ENCODE data around the gene HDAC11. TPM values are rescaled to one million over a fixed set of nuclear protein-coding genes. Genes with fewer than 3 reads are reported as not detected.

Gene HDAC11
- total and polyA plus RNA-seq, 4 donors = 16.8 to 22.2 (median 19.4) TPM

DNA sequence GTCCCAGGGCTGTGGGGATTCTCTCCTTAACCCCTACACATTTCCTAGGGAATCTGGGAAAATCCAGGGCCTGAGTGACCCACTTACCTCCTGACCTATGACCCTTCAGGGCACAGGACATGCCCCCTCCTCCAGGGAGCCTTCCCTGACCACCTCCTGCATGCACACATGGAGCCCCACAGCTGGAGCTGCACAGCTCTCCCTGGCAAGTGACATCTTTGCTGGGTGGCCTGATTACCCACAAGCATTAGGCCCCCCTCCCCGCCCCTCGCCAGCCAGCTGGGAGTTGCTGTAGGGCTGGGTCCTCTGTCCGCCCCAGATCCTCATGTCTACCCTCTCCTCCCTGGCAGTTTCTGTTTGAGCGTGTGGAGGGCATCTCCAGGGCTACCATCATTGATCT lies 21.4 kb downstream of the HDAC11 start:
- H3K36me3 ChIP-seq (ENCODE audit: control insufficient read depth in 1 of 2, insufficient read depth in 2 of 2, low read length in 1 of 2) = no peaks in the 10 kb centered on the region

DNA sequence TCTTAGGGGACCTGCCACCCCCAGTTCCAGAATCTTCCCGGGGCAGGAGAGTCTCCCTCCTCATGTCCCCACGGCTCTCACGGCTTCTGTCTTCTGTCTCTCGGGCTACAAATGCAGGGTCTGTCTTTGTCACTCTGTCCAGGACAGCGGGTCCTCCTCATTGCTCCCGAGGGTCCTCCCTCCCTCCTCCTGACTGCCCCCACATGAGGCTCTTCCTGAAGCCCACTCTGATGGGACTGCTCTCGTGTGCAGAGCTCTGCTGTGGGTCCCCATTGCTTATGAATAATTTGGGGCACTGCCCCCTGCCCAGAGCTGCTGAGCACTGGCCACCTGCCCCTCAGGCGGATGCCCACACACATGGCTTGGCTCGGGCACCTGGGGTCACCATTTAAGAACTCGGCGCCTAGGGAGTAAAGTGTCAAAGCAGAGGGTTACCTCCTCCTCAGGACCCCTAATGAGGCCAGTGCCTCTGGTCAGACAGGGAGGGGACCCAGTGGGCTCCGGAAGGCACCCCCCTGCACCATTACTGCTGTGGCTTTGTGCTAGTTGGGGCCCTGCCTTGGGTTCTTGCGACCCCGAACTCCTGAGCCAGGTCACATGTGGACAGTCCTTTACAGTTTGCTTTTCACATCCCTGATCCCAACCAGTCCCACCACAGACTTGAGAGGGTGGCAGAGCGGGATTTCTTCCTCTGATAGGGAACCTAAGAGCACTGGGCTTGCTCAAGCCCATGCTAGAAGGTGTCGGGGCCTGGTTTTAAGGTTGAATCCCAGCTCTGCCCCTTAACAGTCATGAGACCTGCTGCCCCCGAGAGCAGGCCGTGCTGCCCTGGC lies 22.1 kb downstream of the HDAC11 start:
- Histone ChIP-seq H3K27me3 (ENCODE audit: control insufficient read depth in 1 of 2, insufficient read depth in 2 of 2, low read length in 1 of 2) (no peaks in the 10 kb centered on the region), H3K9me3 (ENCODE audit: control insufficient read depth, low read length) (no peaks in the 10 kb centered on the region), H3K27ac (ENCODE audit: low read depth in 1 of 2, low read length in 2 of 2) (no peak overlapping the region), H3K4me3 (ENCODE audit: low read length in 2 of 2) (no peak overlapping the region), H3K36me3 (ENCODE audit: control insufficient read depth in 1 of 2, insufficient read depth in 2 of 2, low read length in 1 of 2) (no peaks in the 10 kb centered on the region), H3K4me1 (ENCODE audit: control insufficient read depth in 1 of 2, insufficient read depth in 2 of 2, low read length in 2 of 2) (no peaks in the 10 kb centered on the region)
- DNase-seq (peak; percentile 22 to 62), ATAC-seq (ENCODE audit: low FRiP score) (no peak)
- WGBS, 2 donors = 96% methylated on average over 18 of the region's 18 CpGs
- intact Hi-C loops (cut with DNase I) = no loop called here

More for the DNA sequence above, 21.4 kb downstream of the HDAC11 start:
- H3K27ac ChIP-seq (ENCODE audit: low read depth in 1 of 2, low read length in 2 of 2) = no peak overlapping the region
- intact Hi-C loops (cut with DNase I) = no loop called here
- ATAC-seq (ENCODE audit: low FRiP score) (no peak), DNase-seq (peak; percentile 24 to 62)
- H3K27me3 ChIP-seq (ENCODE audit: control insufficient read depth in 1 of 2, insufficient read depth in 2 of 2, low read length in 1 of 2) = no peaks in the 10 kb centered on the region
- no peak overlapping the region for H3K4me3 ChIP-seq (ENCODE audit: low read length in 2 of 2)
- WGBS, 2 donors = 94 to 98% methylated on average over 4 of the region's 4 CpGs
- H3K9me3 ChIP-seq (ENCODE audit: control insufficient read depth, low read length) = no peaks in the 10 kb centered on the region
- no peaks in the 10 kb centered on the region for H3K4me1 ChIP-seq (ENCODE audit: control insufficient read depth in 1 of 2, insufficient read depth in 2 of 2, low read length in 2 of 2)

DNA sequence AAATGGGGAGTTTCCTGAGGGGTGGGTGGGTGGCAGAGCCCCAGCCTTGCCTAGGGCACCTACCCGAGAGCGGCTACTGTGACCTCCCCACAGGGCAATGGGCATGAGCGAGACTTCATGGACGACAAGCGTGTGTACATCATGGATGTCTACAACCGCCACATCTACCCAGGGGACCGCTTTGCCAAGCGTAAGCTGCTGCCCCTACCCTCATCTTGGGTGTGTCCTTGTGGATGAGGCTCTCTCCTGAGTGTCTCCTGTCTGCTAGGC lies 22.6 kb downstream of the HDAC11 start:
- ATAC-seq (ENCODE audit: low FRiP score) = no peak
- H3K36me3 ChIP-seq (ENCODE audit: control insufficient read depth in 1 of 2, insufficient read depth in 2 of 2, low read length in 1 of 2) = no peaks in the 10 kb centered on the region
- H3K9me3 ChIP-seq (ENCODE audit: control insufficient read depth, low read length) = no peaks in the 10 kb centered on the region
- no peaks in the 10 kb centered on the region for H3K27me3 ChIP-seq (ENCODE audit: control insufficient read depth in 1 of 2, insufficient read depth in 2 of 2, low read length in 1 of 2)
- intact Hi-C loops (cut with DNase I) = no loop called here
- peak in 1 of 2 donors; percentile 28 for DNase-seq
- 98 to 99% methylated on average over 8 of the region's 8 CpGs for whole genome bisulfite sequencing, 2 donors
- no peak overlapping the region for H3K27ac ChIP-seq (ENCODE audit: low read depth in 1 of 2, low read length in 2 of 2)
- H3K4me3 ChIP-seq (ENCODE audit: low read length in 2 of 2) = no peak overlapping the region
- H3K4me1 ChIP-seq (ENCODE audit: control insufficient read depth in 1 of 2, insufficient read depth in 2 of 2, low read length in 2 of 2) = no peaks in the 10 kb centered on the region

DNA sequence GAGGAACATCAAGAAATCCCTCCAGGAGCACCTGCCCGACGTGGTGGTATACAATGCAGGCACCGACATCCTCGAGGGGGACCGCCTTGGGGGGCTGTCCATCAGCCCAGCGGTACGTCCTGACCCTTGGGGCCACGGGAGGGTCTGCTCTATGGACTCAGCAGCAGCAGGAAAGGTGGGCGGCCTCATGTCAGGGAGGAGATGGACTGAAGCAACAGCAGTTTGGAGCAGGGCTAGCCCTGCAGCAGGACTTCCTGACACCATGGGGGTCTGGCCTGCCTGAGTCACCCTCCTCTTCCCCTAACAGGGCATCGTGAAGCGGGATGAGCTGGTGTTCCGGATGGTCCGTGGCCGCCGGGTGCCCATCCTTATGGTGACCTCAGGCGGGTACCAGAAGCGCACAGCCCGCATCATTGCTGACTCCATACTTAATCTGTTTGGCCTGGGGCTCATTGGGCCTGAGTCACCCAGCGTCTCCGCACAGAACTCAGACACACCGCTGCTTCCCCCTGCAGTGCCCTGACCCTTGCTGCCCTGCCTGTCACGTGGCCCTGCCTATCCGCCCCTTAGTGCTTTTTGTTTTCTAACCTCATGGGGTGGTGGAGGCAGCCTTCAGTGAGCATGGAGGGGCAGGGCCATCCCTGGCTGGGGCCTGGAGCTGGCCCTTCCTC lies 24.2 kb downstream of the HDAC11 start:
- no peaks in the 10 kb centered on the region for H3K9me3 ChIP-seq (ENCODE audit: control insufficient read depth, low read length)
- H3K27ac ChIP-seq (ENCODE audit: low read depth in 1 of 2, low read length in 2 of 2) = no peak overlapping the region
- no peaks in the 10 kb centered on the region for H3K36me3 ChIP-seq (ENCODE audit: control insufficient read depth in 1 of 2, insufficient read depth in 2 of 2, low read length in 1 of 2)
- no peaks in the 10 kb centered on the region for H3K27me3 ChIP-seq (ENCODE audit: control insufficient read depth in 1 of 2, insufficient read depth in 2 of 2, low read length in 1 of 2)
- no peaks in the 10 kb centered on the region for H3K4me1 ChIP-seq (ENCODE audit: control insufficient read depth in 1 of 2, insufficient read depth in 2 of 2, low read length in 2 of 2)
- intact Hi-C loops (cut with DNase I) = no loop called here
- no peak for ATAC-seq (ENCODE audit: low FRiP score)
- WGBS, 2 donors = 93% methylated on average over 23 of the region's 23 CpGs
- peak; percentile 30 to 67 for DNase-seq
- no peak overlapping the region for H3K4me3 ChIP-seq (ENCODE audit: low read length in 2 of 2)

DNA sequence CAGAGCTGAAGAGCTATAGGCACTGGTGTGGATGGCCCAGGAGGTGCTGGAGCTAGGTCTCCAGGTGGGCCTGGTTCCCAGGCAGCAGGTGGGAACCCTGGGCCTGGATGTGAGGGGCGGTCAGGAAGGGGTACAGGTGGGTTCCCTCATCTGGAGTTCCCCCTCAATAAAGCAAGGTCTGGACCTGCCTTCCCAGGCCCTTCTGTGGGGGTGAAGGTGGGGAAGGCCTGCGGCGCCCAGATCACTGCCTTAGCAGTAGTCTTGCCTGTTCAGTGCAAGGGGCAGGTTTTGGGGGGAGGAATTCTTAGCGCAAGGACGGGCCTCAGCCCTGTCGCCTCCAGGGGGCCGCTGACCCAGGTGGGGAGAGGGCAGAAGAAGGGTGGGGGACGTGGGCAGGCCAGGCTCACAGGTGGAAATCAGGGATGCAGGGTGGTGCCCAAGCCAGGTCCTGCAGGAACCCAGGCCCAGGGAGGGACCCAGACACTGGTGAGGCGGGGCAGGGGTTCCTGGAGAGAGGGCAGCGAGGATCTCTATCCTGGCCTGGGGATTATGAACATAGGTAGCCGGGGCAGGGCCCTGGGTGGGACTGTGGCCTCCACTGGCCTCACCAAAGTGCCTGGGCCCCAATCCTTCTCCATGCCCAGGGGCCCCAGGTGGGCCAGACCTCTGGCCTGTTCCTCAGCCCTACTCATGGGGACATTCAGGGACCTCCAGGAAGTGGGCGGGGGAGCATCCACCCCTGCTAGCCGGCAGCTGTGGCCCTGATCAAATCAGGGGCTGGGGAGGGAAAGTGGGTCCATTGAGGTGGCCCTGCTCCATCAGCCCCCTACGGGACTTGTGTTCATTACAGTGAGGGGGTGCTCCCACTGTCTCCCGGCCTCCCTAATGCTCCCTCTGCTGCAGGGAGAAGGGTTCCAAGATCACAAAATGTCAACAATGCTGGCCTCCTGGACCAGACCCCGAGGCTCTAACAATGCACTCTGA lies 25.3 kb downstream of the HDAC11 start:
- no peaks in the 10 kb centered on the region for H3K27me3 ChIP-seq (ENCODE audit: control insufficient read depth in 1 of 2, insufficient read depth in 2 of 2, low read length in 1 of 2)
- H3K4me3 ChIP-seq (ENCODE audit: low read length in 2 of 2) = no peak overlapping the region
- peak; percentile 30 to 72 for DNase-seq
- ATAC-seq (ENCODE audit: low FRiP score) = no peak
- no peaks in the 10 kb centered on the region for H3K9me3 ChIP-seq (ENCODE audit: control insufficient read depth, low read length)
- no peaks in the 10 kb centered on the region for H3K36me3 ChIP-seq (ENCODE audit: control insufficient read depth in 1 of 2, insufficient read depth in 2 of 2, low read length in 1 of 2)
- no peaks in the 10 kb centered on the region for H3K4me1 ChIP-seq (ENCODE audit: control insufficient read depth in 1 of 2, insufficient read depth in 2 of 2, low read length in 2 of 2)
- H3K27ac ChIP-seq (ENCODE audit: low read depth in 1 of 2, low read length in 2 of 2) = no peak overlapping the region
- intact Hi-C loops (cut with DNase I) = no loop called here
- 92 to 96% methylated on average over 16 of the region's 16 CpGs for WGBS, 2 donors

DNA sequence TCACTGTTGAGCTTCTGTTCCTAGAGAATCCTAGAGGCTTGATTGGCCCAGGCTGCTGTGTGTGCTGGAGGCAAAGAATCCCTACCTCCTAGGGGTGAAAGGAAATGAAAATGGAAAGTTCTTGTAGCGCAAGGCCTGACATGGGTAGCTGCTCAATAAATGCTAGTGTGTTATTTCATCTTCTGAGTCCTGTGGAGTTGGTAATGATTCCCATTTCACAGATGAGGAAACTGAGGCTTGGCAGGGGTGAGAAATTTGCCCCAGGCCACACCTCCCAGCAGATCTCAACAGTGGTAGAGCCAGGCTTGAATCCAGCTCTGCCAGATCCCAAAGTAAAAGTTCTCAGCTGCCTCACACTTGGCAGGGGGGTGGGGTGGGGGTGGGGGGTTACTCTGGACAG lies 26.1 kb downstream of the HDAC11 start:
- 98 to 100% methylated on average over 1 of the region's 1 CpG for WGBS, 2 donors

DNA sequence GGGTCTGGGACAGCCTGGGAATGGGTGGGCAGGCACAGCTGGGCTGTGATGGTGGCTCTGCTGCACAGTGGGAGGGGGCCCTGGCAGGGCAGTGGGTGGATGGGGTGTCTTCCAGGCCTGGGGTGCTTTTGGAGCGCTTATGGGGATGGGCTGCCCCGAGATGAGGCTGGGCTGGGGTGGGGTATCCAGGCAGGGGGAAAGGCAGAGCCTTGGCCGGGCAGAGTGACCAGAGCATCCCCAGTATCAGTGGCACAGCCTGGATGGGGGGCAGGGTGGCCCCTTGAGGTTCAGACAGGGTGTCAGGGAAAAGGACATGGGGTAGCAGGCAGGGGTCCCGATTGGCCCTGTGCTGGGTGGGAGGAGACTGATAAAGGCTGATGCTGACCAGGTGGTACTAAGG lies 26.6 kb downstream of the HDAC11 start:
- no peaks in the 10 kb centered on the region for H3K9me3 ChIP-seq (ENCODE audit: control insufficient read depth, low read length)
- ATAC-seq (ENCODE audit: low FRiP score) (no peak), DNase-seq (peak; percentile 40 to 66)
- WGBS, 2 donors = 77 to 81% methylated on average over 4 of the region's 4 CpGs
- no peaks in the 10 kb centered on the region for H3K27me3 ChIP-seq (ENCODE audit: control insufficient read depth in 1 of 2, insufficient read depth in 2 of 2, low read length in 1 of 2)
- intact Hi-C loops (cut with DNase I) = no loop called here
- H3K4me1 ChIP-seq (ENCODE audit: control insufficient read depth in 1 of 2, insufficient read depth in 2 of 2, low read length in 2 of 2) = no peaks in the 10 kb centered on the region
- no peak overlapping the region for H3K4me3 ChIP-seq (ENCODE audit: low read length in 2 of 2)
- H3K27ac ChIP-seq (ENCODE audit: low read depth in 1 of 2, low read length in 2 of 2) = no peak overlapping the region
- H3K36me3 ChIP-seq (ENCODE audit: control insufficient read depth in 1 of 2, insufficient read depth in 2 of 2, low read length in 1 of 2) = no peaks in the 10 kb centered on the region

More for the DNA sequence above, 26.1 kb downstream of the HDAC11 start:
- Histone ChIP-seq H3K27ac (ENCODE audit: low read depth in 1 of 2, low read length in 2 of 2) (no peak overlapping the region), H3K36me3 (ENCODE audit: control insufficient read depth in 1 of 2, insufficient read depth in 2 of 2, low read length in 1 of 2) (no peaks in the 10 kb centered on the region), H3K27me3 (ENCODE audit: control insufficient read depth in 1 of 2, insufficient read depth in 2 of 2, low read length in 1 of 2) (no peaks in the 10 kb centered on the region), H3K4me1 (ENCODE audit: control insufficient read depth in 1 of 2, insufficient read depth in 2 of 2, low read length in 2 of 2) (no peaks in the 10 kb centered on the region), H3K4me3 (ENCODE audit: low read length in 2 of 2) (no peak overlapping the region), H3K9me3 (ENCODE audit: control insufficient read depth, low read length) (no peaks in the 10 kb centered on the region)
- DNase-seq (no peak), ATAC-seq (ENCODE audit: low FRiP score) (no peak)
- intact Hi-C loops (cut with DNase I) = no loop called here

DNA sequence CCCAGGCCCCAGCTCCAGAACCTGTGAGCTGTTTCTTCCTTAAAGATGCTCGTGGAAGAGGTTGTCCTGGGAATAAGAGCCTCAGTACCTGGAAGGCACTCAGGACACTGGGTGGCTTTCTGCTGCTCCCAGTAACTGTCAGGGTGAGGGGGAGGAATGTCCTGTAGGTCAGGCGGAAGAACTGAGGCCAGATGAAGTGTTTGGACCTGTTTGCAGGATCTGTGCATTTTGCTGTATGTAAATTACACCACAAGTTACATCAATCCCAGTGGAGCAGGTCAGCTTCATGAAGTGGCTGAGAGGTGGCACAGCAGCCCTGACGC lies 27.1 kb downstream of the HDAC11 start:
- Histone ChIP-seq H3K9me3 (ENCODE audit: control insufficient read depth, low read length) (no peaks in the 10 kb centered on the region), H3K27ac (ENCODE audit: low read depth in 1 of 2, low read length in 2 of 2) (no peak overlapping the region), H3K4me3 (ENCODE audit: low read length in 2 of 2) (no peak overlapping the region), H3K36me3 (ENCODE audit: control insufficient read depth in 1 of 2, insufficient read depth in 2 of 2, low read length in 1 of 2) (no peaks in the 10 kb centered on the region), H3K4me1 (ENCODE audit: control insufficient read depth in 1 of 2, insufficient read depth in 2 of 2, low read length in 2 of 2) (no peaks in the 10 kb centered on the region), H3K27me3 (ENCODE audit: control insufficient read depth in 1 of 2, insufficient read depth in 2 of 2, low read length in 1 of 2) (no peaks in the 10 kb centered on the region)
- intact Hi-C loops (cut with DNase I) = no loop called here
- ATAC-seq (ENCODE audit: low FRiP score) = no peak
- WGBS, 2 donors = 60 to 72% methylated on average over 3 of the region's 3 CpGs
- no peak for DNase-seq
